ENCODE measurements around the gene NECAB3.
A peak's percentile ranks its signal among the peaks of the same experiment; 100 is the strongest.

Gene NECAB3

DNA sequence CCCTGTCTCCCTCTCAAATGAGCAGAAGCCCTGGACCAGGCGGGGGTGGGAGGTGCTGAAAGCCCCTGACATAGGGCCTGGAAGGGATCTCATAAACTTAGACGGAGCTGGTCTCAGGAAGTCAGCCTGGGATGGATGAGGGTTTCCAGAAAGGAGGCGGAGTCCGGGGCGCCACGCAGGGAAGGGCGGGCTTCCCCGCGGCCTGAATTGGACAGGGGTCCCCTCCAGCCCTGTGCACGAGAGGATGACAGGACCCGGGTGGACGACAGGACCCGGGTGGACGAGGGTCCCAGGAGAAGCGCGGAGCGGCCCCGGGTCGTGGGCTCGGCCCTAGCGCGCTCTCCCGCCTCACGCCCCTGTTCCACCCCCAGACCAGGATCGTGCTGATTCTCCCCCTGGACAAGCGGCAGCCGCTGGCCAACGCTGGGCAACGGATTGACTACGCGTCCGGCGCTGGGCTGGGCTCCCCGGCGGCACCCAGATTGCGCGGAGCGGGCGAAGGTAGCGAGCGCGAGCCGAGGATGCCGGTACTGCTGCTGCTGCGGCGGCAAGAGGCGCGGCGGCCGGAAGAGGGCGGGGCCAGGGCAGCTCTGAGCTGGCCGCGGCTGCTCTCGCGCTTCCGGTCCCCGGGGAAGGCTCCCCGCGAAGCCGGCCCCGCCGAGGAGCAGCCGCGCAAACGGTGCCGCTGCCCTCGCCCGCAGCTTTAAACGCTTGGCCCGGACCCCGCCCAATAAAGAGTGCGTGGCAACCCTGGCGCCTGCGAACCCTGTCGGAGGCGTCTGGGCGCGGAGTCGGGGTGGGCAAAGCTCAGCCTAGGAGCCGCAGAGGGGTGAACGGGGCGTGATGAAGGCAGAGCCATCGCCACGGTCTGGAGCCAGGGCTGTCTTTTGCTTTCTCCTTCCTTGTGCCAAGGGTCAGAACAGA is 10.8 kb downstream of the NECAB3 start:
- no peak for DNase-seq

DNA sequence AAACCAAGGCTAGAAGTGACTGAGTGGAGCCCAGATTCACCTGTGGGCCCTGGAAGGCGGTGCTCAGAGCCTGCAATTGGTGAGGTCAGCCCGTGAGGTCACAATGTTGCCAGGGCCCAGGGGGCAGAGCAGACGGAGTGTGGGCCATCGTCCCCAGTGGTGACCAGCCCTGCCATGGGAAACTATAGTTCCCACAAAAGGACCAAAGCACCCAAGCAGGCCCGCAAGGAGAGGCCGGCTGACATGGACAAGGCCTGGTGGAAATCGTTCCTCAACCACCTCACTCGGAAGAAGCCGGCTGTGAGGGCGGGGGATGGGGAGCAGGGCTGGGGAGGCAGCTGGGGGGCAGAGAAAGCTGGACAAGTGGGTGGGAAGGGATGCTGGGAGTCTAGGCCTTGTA is 12.1 kb downstream of the NECAB3 start, which contains the start of gene C20orf144:
Gene C20orf144, plus strand, starts transcription at position 156 of the 400 bp plus-strand sequence. Its CDS starts 19 bp downstream, at position 175.
- DNase-seq: no peak

GRCh38 chr20:33660685-33661058 is 13.6 kb downstream of the NECAB3 start:
- DNase-seq: no peak

DNA sequence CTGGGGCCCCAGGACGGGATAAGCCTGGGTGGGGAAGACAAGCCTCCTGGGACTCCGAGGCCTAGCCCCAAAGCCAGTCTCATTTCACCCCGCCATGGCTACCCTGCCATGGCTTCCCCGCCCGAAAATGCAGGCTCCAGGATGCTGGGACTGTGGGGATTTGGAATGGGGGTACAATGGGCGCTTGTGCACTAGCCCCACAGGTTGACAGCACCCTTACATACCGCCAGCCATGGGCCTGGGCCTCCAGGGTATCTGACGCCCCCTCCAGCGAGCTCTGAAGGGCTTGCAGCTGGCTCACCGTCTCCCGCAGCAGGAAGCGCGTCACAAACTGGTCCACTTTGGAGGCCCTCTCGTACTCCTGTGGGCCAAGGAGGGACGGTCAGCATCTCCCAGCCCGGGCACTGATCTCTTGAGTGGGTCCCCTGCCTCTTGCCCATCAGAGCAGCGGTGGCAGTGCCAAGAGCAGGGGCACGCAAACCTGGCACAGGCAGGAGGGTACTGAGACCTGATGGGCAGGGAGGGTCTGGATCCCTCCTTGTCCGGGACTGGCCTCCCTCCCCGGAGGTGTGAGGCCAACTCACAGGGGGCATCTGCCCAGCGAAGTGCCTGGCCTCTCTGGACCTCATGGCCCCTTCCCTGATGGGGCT is 14.1 kb downstream of the NECAB3 start:
- DNase-seq: no peak

GRCh38 chr20:33659341-33660034 is 14.7 kb downstream of the NECAB3 start:
- no peak for DNase-seq

GRCh38 chr20:33658929-33659328 is 15.3 kb downstream of the NECAB3 start:
- no peak for DNase-seq

DNA sequence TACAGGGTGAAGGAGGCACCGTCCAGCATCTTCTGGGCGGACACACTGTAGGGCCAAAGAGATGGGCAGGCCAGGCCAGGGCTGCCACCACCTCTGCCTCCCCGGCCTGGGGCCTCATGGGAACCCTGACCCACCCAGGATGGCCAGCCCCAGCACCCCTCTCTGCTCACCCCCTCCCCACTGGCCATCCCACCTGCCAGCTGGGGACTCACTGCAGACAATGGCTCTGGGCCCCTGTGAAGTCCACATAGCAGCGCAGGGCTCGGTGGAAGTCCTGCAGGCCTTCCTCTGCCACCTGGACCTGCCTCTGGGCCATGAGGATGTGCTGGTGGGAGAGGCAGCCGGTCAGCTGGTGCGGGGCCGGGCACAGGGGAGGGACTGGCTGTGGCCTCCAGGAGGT is 15.7 kb downstream of the NECAB3 start:
- no peak for DNase-seq

DNA sequence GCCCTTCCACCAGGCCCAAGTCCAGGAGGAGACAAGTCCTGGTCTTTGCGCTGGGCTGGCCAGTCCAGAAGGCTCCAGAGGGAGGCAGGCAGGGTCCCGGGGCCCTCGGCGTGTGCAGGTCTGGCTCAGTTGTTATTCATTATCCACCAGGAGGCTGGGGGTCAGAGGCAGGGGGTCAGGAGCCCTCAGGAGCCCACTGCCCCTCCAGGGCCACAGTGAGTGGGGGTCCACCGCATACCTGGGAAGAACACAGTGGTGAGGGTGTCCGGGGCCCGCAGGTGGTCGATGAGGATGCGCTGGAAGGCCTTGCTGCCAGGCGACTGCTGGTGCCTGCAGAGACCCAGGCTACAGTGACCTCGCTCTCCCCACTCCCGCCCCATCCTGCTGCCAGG is 16.5 kb downstream of the NECAB3 start:
- DNase-seq: no peak

DNA sequence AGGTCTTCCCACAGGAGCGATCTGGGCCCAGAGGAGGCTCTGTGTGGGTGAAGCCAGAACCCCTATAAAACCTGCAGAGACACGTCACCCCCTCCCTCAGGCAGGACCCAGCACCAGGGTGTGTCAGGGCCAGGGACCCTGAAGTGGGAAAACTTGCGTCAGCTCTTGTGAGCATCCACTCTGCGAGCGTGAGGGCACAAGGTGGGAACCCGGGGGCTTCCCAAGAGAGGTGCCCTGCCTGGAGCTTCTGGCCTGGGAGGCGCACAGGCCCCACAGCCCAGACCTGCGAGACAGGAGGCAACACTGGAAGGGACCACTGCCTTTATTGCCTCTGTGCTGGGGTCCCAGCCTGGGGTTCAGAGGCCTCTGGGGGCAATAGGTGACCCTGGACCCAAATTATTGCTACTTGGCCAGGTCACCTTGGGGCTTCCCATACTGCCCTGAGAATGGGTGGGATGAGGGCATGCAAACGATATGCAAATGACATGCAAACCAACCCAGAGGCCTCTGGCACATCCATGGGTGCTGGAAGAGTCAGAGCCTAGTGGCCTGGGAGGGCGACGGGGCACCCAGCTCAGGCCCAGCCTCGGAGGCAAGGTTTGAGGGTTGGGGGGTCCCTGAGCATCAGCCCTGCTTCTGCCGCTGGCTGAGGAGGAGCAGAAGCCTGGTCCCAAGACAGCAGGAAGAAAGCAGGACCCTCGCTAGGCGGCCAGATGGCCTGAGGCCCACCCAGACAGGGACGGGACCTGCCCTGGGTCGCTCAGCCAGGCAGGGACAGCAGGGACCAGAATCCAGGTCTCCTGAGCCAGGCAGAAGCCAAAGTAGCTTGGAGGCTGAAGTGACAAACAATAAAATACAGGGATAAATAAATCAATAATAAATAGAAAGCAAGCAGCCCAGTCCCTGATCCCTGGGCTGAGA is 17.2 kb downstream of the NECAB3 start:
- no peak for DNase-seq

DNA sequence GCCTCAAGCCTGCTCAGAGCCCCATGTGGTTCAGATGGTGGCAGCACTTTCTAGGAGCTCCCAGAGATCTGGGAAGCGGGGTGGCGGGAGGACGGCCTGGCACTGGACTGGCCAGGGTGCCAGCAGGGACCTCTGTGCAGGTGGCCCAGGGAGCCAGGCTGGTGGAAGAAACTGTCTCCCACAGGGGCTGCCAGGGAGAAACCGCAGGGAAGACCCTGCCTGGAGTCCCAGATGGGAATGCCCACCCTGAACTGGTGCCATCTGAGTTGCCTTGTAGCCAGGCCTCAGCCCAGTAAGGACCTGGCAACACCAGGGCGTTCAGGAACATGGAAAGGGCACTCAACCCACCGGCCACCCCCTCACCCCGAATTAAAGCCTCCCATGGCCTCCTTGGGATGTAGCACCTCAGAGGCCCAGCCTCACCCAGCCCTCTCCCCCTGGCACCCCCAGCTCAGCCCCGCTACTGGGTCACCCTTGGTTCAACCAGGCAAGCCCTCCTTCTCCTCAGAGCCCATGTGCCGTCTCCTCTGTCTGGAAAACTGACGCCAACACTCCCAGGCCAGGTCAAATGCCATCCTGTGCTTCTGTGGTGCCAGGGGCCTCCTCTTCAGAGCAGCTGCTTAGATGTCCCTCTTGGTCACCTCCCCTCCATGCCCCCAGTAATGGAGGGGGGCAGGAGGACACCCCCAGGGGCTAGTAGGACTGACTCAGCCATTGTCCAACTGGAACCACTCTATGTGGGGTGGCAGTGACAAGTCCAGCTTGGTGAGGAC is 18.0 kb downstream of the NECAB3 start:
- no peak for DNase-seq

- no peak for DNase-seq
Observed at GRCh38 chr20:33655164-33655563, 19.1 kb downstream of the NECAB3 start.

- no peak for DNase-seq
Observed at GRCh38 chr20:33654680-33655161, 19.5 kb downstream of the NECAB3 start.

- DNase-seq: no peak
Observed at GRCh38 chr20:33653900-33654596, 20.2 kb downstream of the NECAB3 start.

GRCh38 chr20:33653218-33653899 is 20.9 kb downstream of the NECAB3 start:
- peak; percentile 63 for DNase-seq

DNA sequence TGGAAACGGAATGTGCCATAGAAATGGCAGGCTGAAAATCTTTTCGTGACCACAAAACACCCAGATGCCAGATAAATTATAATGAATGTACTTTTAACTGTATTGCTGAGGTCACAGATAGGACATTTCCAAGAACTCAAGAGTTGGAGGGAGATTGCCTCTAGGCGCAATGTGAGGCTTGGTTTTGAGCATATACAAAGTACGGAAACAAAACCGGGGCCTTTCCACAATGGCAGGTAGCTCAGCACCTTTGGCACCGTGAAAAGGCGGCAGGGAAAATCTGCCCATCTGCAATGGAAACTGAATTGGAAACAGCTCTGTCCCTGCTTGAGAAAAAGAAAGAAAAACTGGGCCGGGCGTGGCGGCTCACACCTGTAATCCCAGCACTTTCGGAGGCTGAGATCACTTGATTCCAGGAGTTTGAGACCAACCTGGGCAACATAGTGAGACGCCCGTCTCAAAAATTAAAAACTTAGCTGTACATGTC is 22.6 kb downstream of the NECAB3 start:
- no peak for DNase-seq

DNA sequence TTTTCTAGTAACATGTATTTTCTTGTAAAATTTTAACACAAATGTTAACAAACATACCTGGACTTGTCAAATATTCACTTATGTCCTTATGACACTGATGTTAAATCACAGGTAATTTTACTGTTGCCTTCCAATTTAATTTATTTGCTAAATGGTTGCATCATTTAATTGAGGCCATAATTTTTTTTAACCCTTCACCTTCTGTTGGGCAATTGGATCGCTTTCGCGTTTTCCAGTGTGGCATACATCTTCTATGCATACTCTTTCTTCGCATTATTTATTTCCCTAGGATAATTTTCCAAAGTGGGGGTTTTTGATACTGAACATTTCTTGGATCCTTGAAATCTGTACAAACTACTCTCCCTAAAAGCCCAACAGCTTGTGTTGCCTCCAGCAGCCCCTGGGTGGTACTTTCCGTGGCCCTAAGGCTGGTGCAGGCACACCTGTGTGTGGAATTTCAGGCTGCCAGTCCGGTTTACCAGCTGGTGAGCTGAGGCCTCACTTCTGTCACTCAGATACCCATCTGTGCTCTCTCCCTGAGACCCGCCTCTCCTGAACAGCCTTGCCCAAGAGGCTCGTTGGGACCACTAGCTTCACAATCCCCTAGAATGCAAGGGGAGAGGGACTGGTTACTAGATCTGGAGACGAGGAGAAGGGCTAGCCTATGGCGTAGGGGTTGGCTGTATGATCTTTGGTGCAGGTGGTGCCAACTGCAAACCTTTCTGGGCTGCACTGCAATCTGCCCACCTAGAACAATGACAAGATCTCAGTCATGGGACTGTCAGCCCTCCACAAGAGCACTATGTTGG is 23.3 kb downstream of the NECAB3 start:
- DNase-seq: peak; percentile 67

GRCh38 chr20:33650111-33650752 is 24.0 kb downstream of the NECAB3 start:
- DNase-seq: peak; percentile 42

GRCh38 chr20:33649201-33649681 is 25.0 kb downstream of the NECAB3 start:
- peak; percentile 76 for DNase-seq

All from DMS 273 treated with DMSO at 0.1 percent for 48 hours (cell line).